HAP-1 (cell line): ENCODE data around the gene CCDC127.
"Not testable (repeated sequence)": the region's sequence is repeated elsewhere in the genome, so short reads cannot be mapped to it uniquely, and the experiment has no call there.

Experiments
- DNase-seq, 2 experiments: peaks; one replicate each; pipeline ENCODE4 v3.0.0-alpha.2; 2016 to 2020; ENCODE audit warnings: low spot score in 2 of 2
- H3K27me3 ChIP-seq: fragments of 250-450 bp; sonication (Bioruptor Pico); 2 replicates; pipeline ENCODE4 v1.5.1; 2020; ENCODE audit warnings: low read depth, mild to moderate bottlenecking, moderate library complexity
- H3K36me3 ChIP-seq: fragments of 250-450 bp; sonication (Bioruptor Pico); replicated peaks from 2 replicates; pipeline ENCODE4 v1.5.1; 2020; ENCODE audit warnings: mild to moderate bottlenecking
- H3K4me1 ChIP-seq: fragments of 250-450 bp; sonication (Bioruptor Pico); 2 replicates; pipeline ENCODE4 v1.5.1; 2020; ENCODE audit warnings: mild to moderate bottlenecking
- H3K4me3 ChIP-seq: fragments of 250-450 bp; sonication (Bioruptor Pico); 2 replicates; pipeline ENCODE4 v1.5.1; 2020; ENCODE audit warnings: mild to moderate bottlenecking, moderate library complexity
- H3K9me3 ChIP-seq: fragments of 250-450 bp; sonication (Bioruptor Pico); 2 replicates; pipeline ENCODE4 v1.5.1; 2020; ENCODE audit warnings: mild to moderate bottlenecking, moderate library complexity
- in situ Hi-C: fragments of 300-500 bp; cut with MboI; formaldehyde crosslinking; loops from 3 replicates; pipeline ENCODE4 v1.14.3; 2020; ENCODE audit warnings: low sequenced_read_pairs, inconsistent platforms, mixed read lengths

Gene CCDC127

GRCh38 chr5:173392-174290 is 44.3 kb downstream of the CCDC127 start:
- Histone ChIP-seq H3K36me3 (no peaks in the 10 kb centered on the region), H3K4me1 (no peaks in the 10 kb centered on the region)
- in situ Hi-C loops = no loop called here

GRCh38 chr5:172841-173251 is 45.1 kb downstream of the CCDC127 start:
- Histone ChIP-seq H3K4me3 (no peak overlapping the region), H3K27me3 (no peaks in the 10 kb centered on the region), H3K36me3 (no peaks in the 10 kb centered on the region), H3K9me3 (no peaks in the 10 kb centered on the region), H3K4me1 (no peaks in the 10 kb centered on the region)
- in situ Hi-C loops = no loop called here
- no peak for DNase-seq

More at GRCh38 chr5:173392-174290, 44.3 kb downstream of the CCDC127 start:
- Histone ChIP-seq H3K9me3 (no peaks in the 10 kb centered on the region), H3K27me3 (no peaks in the 10 kb centered on the region), H3K4me3 (no peak overlapping the region)
- no peak for DNase-seq

GRCh38 chr5:172421-172820 is 45.5 kb downstream of the CCDC127 start:
- H3K27me3 ChIP-seq = no peaks in the 10 kb centered on the region
- H3K9me3 ChIP-seq = no peaks in the 10 kb centered on the region
- in situ Hi-C loops = no loop called here
- H3K4me3 ChIP-seq = no peak overlapping the region
- no peaks in the 10 kb centered on the region for H3K36me3 ChIP-seq
- no peak for DNase-seq
- no peaks in the 10 kb centered on the region for H3K4me1 ChIP-seq

- Histone ChIP-seq H3K4me3 (no peak overlapping the region), H3K36me3 (no peaks in the 10 kb centered on the region), H3K4me1 (no peaks in the 10 kb centered on the region), H3K27me3 (no peaks in the 10 kb centered on the region), H3K9me3 (no peaks in the 10 kb centered on the region)
- in situ Hi-C loops = no loop called here
- DNase-seq = no peak
These were observed 46.1 kb downstream of the CCDC127 start for GRCh38 chr5:171801-172331.

GRCh38 chr5:170971-171800 is 46.8 kb downstream of the CCDC127 start:
- no peaks in the 10 kb centered on the region for H3K36me3 ChIP-seq
- no peaks in the 10 kb centered on the region for H3K9me3 ChIP-seq
- H3K4me1 ChIP-seq = no peaks in the 10 kb centered on the region
- no peak overlapping the region for H3K4me3 ChIP-seq
- DNase-seq = no peak
- in situ Hi-C loops = no loop called here
- no peaks in the 10 kb centered on the region for H3K27me3 ChIP-seq

GRCh38 chr5:169728-170094 is 48.2 kb downstream of the CCDC127 start:
- H3K4me3 ChIP-seq = no peak overlapping the region
- H3K4me1 ChIP-seq = no peaks in the 10 kb centered on the region
- H3K27me3 ChIP-seq = no peaks in the 10 kb centered on the region
- no peaks in the 10 kb centered on the region for H3K9me3 ChIP-seq
- in situ Hi-C loops = no loop called here
- no peaks in the 10 kb centered on the region for H3K36me3 ChIP-seq
- DNase-seq = no peak

- in situ Hi-C loops = no loop called here
- H3K4me1 ChIP-seq = no peaks in the 10 kb centered on the region
- no peaks in the 10 kb centered on the region for H3K36me3 ChIP-seq
- DNase-seq = no peak
- H3K9me3 ChIP-seq = no peaks in the 10 kb centered on the region
- no peak overlapping the region for H3K4me3 ChIP-seq
- H3K27me3 ChIP-seq = no peaks in the 10 kb centered on the region
These were observed 48.8 kb downstream of the CCDC127 start for GRCh38 chr5:169071-169727.

- no peak for DNase-seq
- in situ Hi-C loops = no loop called here
- no peak overlapping the region for H3K4me3 ChIP-seq
These were observed 49.8 kb downstream of the CCDC127 start for GRCh38 chr5:167982-168660.

GRCh38 chr5:167511-167910 is 50.4 kb downstream of the CCDC127 start:
- Histone ChIP-seq H3K9me3 (no peaks in the 10 kb centered on the region), H3K27me3 (no peaks in the 10 kb centered on the region), H3K36me3 (no peaks in the 10 kb centered on the region), H3K4me3 (no peak overlapping the region), H3K4me1 (no peaks in the 10 kb centered on the region)
- in situ Hi-C loops = no loop called here
- DNase-seq = no peak

More at GRCh38 chr5:167982-168660, 49.8 kb downstream of the CCDC127 start:
- Histone ChIP-seq H3K9me3 (no peaks in the 10 kb centered on the region), H3K4me1 (no peaks in the 10 kb centered on the region), H3K36me3 (no peaks in the 10 kb centered on the region), H3K27me3 (no peaks in the 10 kb centered on the region)

GRCh38 chr5:166441-167372 is 51.2 kb downstream of the CCDC127 start:
- H3K27me3 ChIP-seq = no peaks in the 10 kb centered on the region
- DNase-seq = peak in 1 of 2 experiments; percentile 49
- H3K9me3 ChIP-seq = no peaks in the 10 kb centered on the region
- in situ Hi-C loops = no loop called here
- H3K36me3 ChIP-seq = peaks cover 3% of the 10 kb centered on the region; the same call in 1 of the 2 replicates
- H3K4me1 ChIP-seq = no peaks in the 10 kb centered on the region
- H3K4me3 ChIP-seq = no peak overlapping the region

- in situ Hi-C loops, H3K4me1 ChIP-seq, H3K9me3 ChIP-seq, DNase-seq, H3K4me3 ChIP-seq, H3K36me3 ChIP-seq, H3K27me3 ChIP-seq: not testable (repeated sequence)
These were observed 53.2 kb downstream of the CCDC127 start for GRCh38 chr5:164783-165182.

GRCh38 chr5:164244-164643 is 53.7 kb downstream of the CCDC127 start:
- H3K4me1 ChIP-seq = no peaks in the 10 kb centered on the region
- H3K36me3 ChIP-seq = peaks cover 5% of the 10 kb centered on the region; the same call in 1 of the 2 replicates
- H3K9me3 ChIP-seq = no peaks in the 10 kb centered on the region
- no peaks in the 10 kb centered on the region for H3K27me3 ChIP-seq
- H3K4me3 ChIP-seq = no peak overlapping the region
- in situ Hi-C loops = no loop called here
- peak in 1 of 2 experiments; percentile 39 for DNase-seq
